NCI-H128 (cell line): ENCODE results near the gene KRT86.

ENCODE experiments used
- DNase-seq: peaks from one replicate; lab custom pipeline; 2025; ENCODE audit not compliant: unreplicated experiment; lab: John Stamatoyannopoulos, UW

KRT86 gene

GRCh38 chr12:52274521-52275120, at the start of gene KRT86:
KRT86 (plus strand) TSS chr12:52274645; CDS start chr12:52301917, 27,272 bp downstream.
- no peak for DNase-seq

- no peak for DNase-seq
Observed at GRCh38 chr12:52225752-52226151, 48.7 kb upstream of the KRT86 start.

- no peak for DNase-seq
Observed at GRCh38 chr12:52226446-52226845, 48.0 kb upstream of the KRT86 start.

- DNase-seq: no peak
Observed at GRCh38 chr12:52227606-52228166, 46.8 kb upstream of the KRT86 start.

- no peak for DNase-seq
Observed at GRCh38 chr12:52228366-52228765, 46.1 kb upstream of the KRT86 start.

GRCh38 chr12:52228931-52229330, 45.5 kb upstream of the KRT86 start:
- no peak for DNase-seq

- no peak for DNase-seq
Observed at GRCh38 chr12:52229836-52230343, 44.6 kb upstream of the KRT86 start.

- DNase-seq: no peak
Observed at GRCh38 chr12:52230364-52231281, 43.8 kb upstream of the KRT86 start.

GRCh38 chr12:52231305-52232202, 42.9 kb upstream of the KRT86 start:
- DNase-seq: no peak

- DNase-seq: no peak
Observed at GRCh38 chr12:52232203-52232673, 42.2 kb upstream of the KRT86 start.

GRCh38 chr12:52232674-52233461, 41.6 kb upstream of the KRT86 start, which contains the start of gene KRT7:
KRT7 (plus strand) TSS chr12:52233243; CDS start chr12:52233297, 54 bp downstream.
- no peak for DNase-seq

- no peak for DNase-seq
Observed at GRCh38 chr12:52233462-52234207, 40.8 kb upstream of the KRT86 start.

- no peak for DNase-seq
Observed at GRCh38 chr12:52234223-52234810, 40.1 kb upstream of the KRT86 start.

- DNase-seq: no peak
Observed at GRCh38 chr12:52235001-52235764, 39.3 kb upstream of the KRT86 start.

- DNase-seq: no peak
Observed at GRCh38 chr12:52235822-52236361, 38.6 kb upstream of the KRT86 start.

GRCh38 chr12:52236386-52237050, 37.9 kb upstream of the KRT86 start:
- DNase-seq: no peak

GRCh38 chr12:52238207-52238840, 36.1 kb upstream of the KRT86 start:
- DNase-seq: no peak
